H1 (cell line): ENCODE measurements around the gene IREB2. TPM values are rescaled to one million over a fixed set of nuclear protein-coding genes. Genes with fewer than 3 reads are reported as not detected.

Source experiments
- CTCF ChIA-PET: fragments of 300-600 bp; sonication (Branson Sonifier 250); formaldehyde crosslinking; loops from one replicate; lab custom pipeline; 2021; ENCODE audit not compliant: partially characterized antibody; lab: Charles Lee
- POLR2A ChIA-PET: fragments of 300-600 bp; sonication (Branson Sonifier 250); formaldehyde crosslinking; loops from one replicate; lab custom pipeline; 2021; ENCODE audit warnings: inconsistent platforms; ENCODE audit not compliant: partially characterized antibody; lab: Charles Lee
- DNase-seq, 2 experiments: peaks; one replicate each; pipeline versions ENCODE4 v3.0.0 to v3.0.0-alpha.2; 2010 to 2022; ENCODE audit warnings: low spot score in 2 of 2, low read depth in 1 of 2, mixed read lengths in 1 of 2
- FAIRE-seq: peaks from 2 replicates; lab custom pipeline; 2011; peaks lifted over from hg19 to GRCh38; lab: Jason Lieb, UNC
- H2AFZ ChIP-seq: 2 replicates; pipeline ENCODE4 v1.8.1; 2012; ENCODE audit warnings: low read length, inconsistent platforms
- H2AK5ac ChIP-seq: 2 replicates; pipeline ENCODE4 v1.6.1; 2013; ENCODE audit warnings: low read depth, low read length
- H2BK120ac ChIP-seq: replicated peaks from 2 replicates; pipeline ENCODE3; 2013; ENCODE audit warnings: low read depth, low read length, inconsistent platforms
- H2BK12ac ChIP-seq: 2 replicates; pipeline ENCODE4 v1.6.1; 2013; ENCODE audit warnings: low read depth, low read length
- H2BK15ac ChIP-seq: 2 replicates; pipeline ENCODE4 v1.6.1; 2013; ENCODE audit warnings: low read length
- H2BK20ac ChIP-seq: 2 replicates; pipeline ENCODE4 v1.6.1; 2013; ENCODE audit warnings: low read length
- H2BK5ac ChIP-seq: 2 replicates; pipeline ENCODE4 v1.6.1; 2013; ENCODE audit warnings: low read depth, low read length
- H3K14ac ChIP-seq: 2 replicates; pipeline ENCODE4 v1.6.1; 2013; ENCODE audit warnings: inconsistent platforms; ENCODE audit not compliant: insufficient read length
- H3K18ac ChIP-seq: 2 replicates; pipeline ENCODE4 v1.6.1; 2013; ENCODE audit warnings: low read length; ENCODE audit errors: extremely low read depth
- H3K23ac ChIP-seq: 2 replicates; pipeline ENCODE4 v1.6.1; 2013; ENCODE audit warnings: inconsistent platforms; ENCODE audit not compliant: insufficient read length
- H3K23me2 ChIP-seq: 2 replicates; pipeline ENCODE4 v1.6.1; 2013; ENCODE audit warnings: low read depth, low read length
- H3K27ac ChIP-seq: 2 replicates; pipeline ENCODE4 v1.6.1; 2011; ENCODE audit warnings: low read depth, low read length, inconsistent platforms
- H3K27me3 ChIP-seq, 4 experiments: replicated peaks in 1 of 4; 1 replicate in 1 of 4; 2 replicates in 3 of 4; pipeline versions ENCODE4 v1.6.1 to v1.8.1; 2011 to 2013; ENCODE audit warnings: low read length in 3 of 4, mild to moderate bottlenecking in 3 of 4, inconsistent platforms in 2 of 4, mixed read lengths in 2 of 4, moderate library complexity in 1 of 4; ENCODE audit not compliant: control insufficient read depth in 3 of 4, insufficient read depth in 3 of 4; ENCODE audit errors: extremely low read depth in 1 of 4
- H3K36me3 ChIP-seq, 4 experiments: 2 replicates each; pipeline versions ENCODE4 v1.6.1 to v1.8.1; 2011 to 2013; ENCODE audit warnings: mild to moderate bottlenecking in 4 of 4, low read length in 3 of 4, moderate library complexity in 2 of 4, control low read depth in 1 of 4, inconsistent platforms in 1 of 4; ENCODE audit not compliant: insufficient read depth in 4 of 4, control insufficient read depth in 2 of 4
- H3K4ac ChIP-seq: replicated peaks from 2 replicates; pipeline ENCODE3; 2013; ENCODE audit warnings: low read length, low read depth, mixed read lengths, inconsistent platforms; ENCODE audit not compliant: insufficient read length
- H3K4me1 ChIP-seq, 4 experiments: replicated peaks in 1 of 4; 1 replicate in 1 of 4; 2 replicates in 3 of 4; pipeline versions ENCODE4 v1.6.1 to v1.8.1; 2011 to 2013; ENCODE audit warnings: low read length in 3 of 4, inconsistent platforms in 2 of 4, mixed read lengths in 1 of 4; ENCODE audit not compliant: insufficient read depth in 4 of 4, control insufficient read depth in 3 of 4
- H3K4me2 ChIP-seq, 2 experiments: 2 replicates each; pipeline versions ENCODE4 v1.6.1 to v1.8.1; 2011 to 2013; ENCODE audit warnings: low read depth in 2 of 2, low read length in 2 of 2, control low read depth in 1 of 2, inconsistent platforms in 1 of 2, mild to moderate bottlenecking in 1 of 2; ENCODE audit not compliant: insufficient read depth in 1 of 2
- H3K4me3 ChIP-seq, 4 experiments: fragments of 200-600, 300-600 bp in 1 of 4; sonication (generic), shearing (Covaris generic), sonication (Bioruptor Twin) in 1 of 4; 2 replicates each; pipeline versions ENCODE4 v1.5.1 to v1.8.1; 2011 to 2016; ENCODE audit warnings: low read length in 4 of 4, low read depth in 3 of 4, control low read depth in 2 of 4, inconsistent platforms in 2 of 4, mild to moderate bottlenecking in 2 of 4, mixed read lengths in 1 of 4, moderate library complexity in 1 of 4; ENCODE audit not compliant: insufficient read depth in 2 of 4; ENCODE audit errors: extremely low read depth in 1 of 4
- H3K56ac ChIP-seq: replicated peaks from 2 replicates; pipeline ENCODE3; 2013; ENCODE audit warnings: low read depth, mild to moderate bottlenecking, mixed read lengths, low read length, inconsistent platforms; ENCODE audit not compliant: insufficient read length
- H3K79me1 ChIP-seq: 2 replicates; pipeline ENCODE4 v1.6.1; 2013; ENCODE audit warnings: low read depth, low read length, control low read depth
- H3K79me2 ChIP-seq, 2 experiments: 2 replicates each; pipeline versions ENCODE4 v1.6.1 to v1.8.1; 2012 to 2013; ENCODE audit warnings: low read length in 2 of 2, mild to moderate bottlenecking in 2 of 2, inconsistent platforms in 1 of 2; ENCODE audit not compliant: insufficient read depth in 2 of 2, control insufficient read depth in 1 of 2
- H3K9ac ChIP-seq, 4 experiments: replicated peaks in 1 of 4; 1 replicate in 1 of 4; 2 replicates in 3 of 4; pipeline versions ENCODE4 v1.6.1 to v1.8.1; 2011 to 2013; ENCODE audit warnings: low read depth in 3 of 4, low read length in 3 of 4, control low read depth in 2 of 4, mild to moderate bottlenecking in 2 of 4, moderate library complexity in 2 of 4, inconsistent platforms in 1 of 4; ENCODE audit errors: extremely low read depth in 1 of 4
- H3K9me3 ChIP-seq, 2 experiments: 2 replicates each; pipeline versions ENCODE4 v1.6.1 to v1.8.1; 2012 to 2013; ENCODE audit warnings: mild to moderate bottlenecking in 2 of 2, moderate library complexity in 2 of 2, control low read depth in 1 of 2, inconsistent platforms in 1 of 2, low read depth in 1 of 2, low read length in 1 of 2, mixed read lengths in 1 of 2; ENCODE audit not compliant: insufficient read depth in 2 of 2
- H4K20me1 ChIP-seq, 2 experiments: replicated peaks in 1 of 2; 2 replicates each; pipeline versions ENCODE3 to v1.8.1; 2011 to 2013; ENCODE audit warnings: inconsistent platforms in 2 of 2, low read length in 2 of 2, mild to moderate bottlenecking in 1 of 2; ENCODE audit not compliant: insufficient read depth in 2 of 2, control insufficient read depth in 1 of 2
- H4K5ac ChIP-seq: 2 replicates; pipeline ENCODE4 v1.6.1; 2013; ENCODE audit warnings: low read length, low read depth, mixed read lengths, inconsistent platforms; ENCODE audit not compliant: insufficient read length
- H4K8ac ChIP-seq: 2 replicates; pipeline ENCODE4 v1.8.0; 2013; ENCODE audit warnings: mild to moderate bottlenecking, moderate library complexity, low read length, inconsistent platforms; ENCODE audit not compliant: insufficient read depth; ENCODE audit errors: extremely low read depth
- H4K91ac ChIP-seq: replicated peaks from 2 replicates; pipeline ENCODE3; 2013; ENCODE audit warnings: low read length, mixed read lengths, inconsistent platforms; ENCODE audit not compliant: insufficient read length
- NANOG ChIP-seq: IDR thresholded peaks from 2 replicates; pipeline ENCODE4 v1.6.1; 2011; ENCODE audit warnings: low read length, low read depth, mild to moderate bottlenecking, inconsistent platforms; ENCODE audit not compliant: insufficient read depth, poor library complexity, severe bottlenecking
- WGBS, 2 experiments: shearing (Covaris generic) in 1 of 2; methylation state at CpG; one replicate each; pipeline versions ENCODE4 v1.1.6 to v1.1.7; 2013 to 2015; ENCODE audit warnings: low lambda C conversion rate in 2 of 2, mixed read lengths in 2 of 2, inconsistent platforms in 1 of 2, low coverage in 1 of 2, missing lambda C conversion rate in 1 of 2; ENCODE audit not compliant: insufficient replicate concordance in 2 of 2, insufficient coverage in 1 of 2, insufficient read length in 1 of 2; ENCODE audit errors: extremely low coverage in 1 of 2, missing lambda C conversion rate in 1 of 2; 5-methylcytosine and 5-hydroxymethylcytosine counted together
- polyA plus RNA-seq, 7 experiments: library from polyadenylated mRNA; depleted of rRNA in 3 of 7; stranded (reverse) in 5 of 7; unstranded in 2 of 7; fragments of >200 nt in 5 of 7; fragments of 200-250 nt in 2 of 7; gene quantifications; 1 replicate in 5 of 7; 2 replicates in 1 of 7; 4 replicates in 1 of 7; pipeline versions ENCODE4 v1.2.1 to v1.2.3, GENCODE V29; 2011 to 2013; ENCODE audit warnings: missing spikeins in 2 of 7, mixed read lengths in 2 of 7
- total RNA-seq: library from RNA; stranded (reverse); fragmentation: NEBNext Ultra II Directional; extraction: Animal tissue kit (Norgen Biotek cat#: 25700); gene quantifications from 2 replicates; pipeline ENCODE4 v1.2.1, GENCODE V29; 2021

IREB2 gene
- total and polyA plus RNA-seq, 2 of the 8 experiments (the other 6 are each of a cell fraction or from before 2014, with no cell fraction given), result 21.0 to 103 TPM

GRCh38 chr15:78394026-78394425 is 44.0 kb upstream of the IREB2 start:
- Histone ChIP-seq H3K18ac (no peak overlapping the region), H3K27ac (no peak overlapping the region), H3K79me2 (no peaks in the 10 kb centered on the region), H3K23me2 (no peaks in the 10 kb centered on the region), H4K8ac (no peak overlapping the region), H3K9ac (no peak overlapping the region), H2BK120ac (no peak overlapping the region), H3K79me1 (no peaks in the 10 kb centered on the region), H3K4me3 (no peak overlapping the region), H3K4me1 (peaks cover 2 to 32% (median 18%) of the 10 kb centered on the region in 4 experiments), H3K56ac (no peak overlapping the region), H2AFZ (no peak overlapping the region), H3K14ac (no peak overlapping the region), H4K91ac (no peak overlapping the region), H2AK5ac (no peak overlapping the region), H3K4ac (peak overlapping the region; percentile 1), H3K23ac (no peak overlapping the region), H4K5ac (no peak overlapping the region), H2BK5ac (no peak overlapping the region), H3K9me3 (no peaks in the 10 kb centered on the region), H2BK12ac (0 out of 2 replicates have a peak overlapping the region, but pooled peaks have one; percentile 2), H3K36me3 (no peaks in the 10 kb centered on the region), H4K20me1 (no peaks in the 10 kb centered on the region), H2BK15ac (no peak overlapping the region), H2BK20ac (no peak overlapping the region), H3K4me2 (no peak overlapping the region; a peak in 1 of 4 replicates), H3K27me3 (peaks cover 0 to 2% (median 0%) of the 10 kb centered on the region in 4 experiments; a peak in 3 of 7 replicates)
- FAIRE-seq (no peak), DNase-seq (no peak)
- 66% methylated on average over 3 of the region's 3 CpGs; no CpG with 5 or more reads in 1 of the 2 experiments for WGBS, 2 experiments
- CTCF ChIA-PET, result interaction anchor here (0.9 to 9.9 kb wide), 3 partner anchors 20 to 82 kb away, joined by 3 to 240 read pairs (median 104); partner anchors contain the start of gene CRABP1
- POLR2A ChIA-PET, result interaction anchor here (0.6 to 1.7 kb wide), 3 partner anchors 44 to 93 kb away, joined by 3 to 5 read pairs (median 4); partner anchors contain the start of genes CRABP1 and IREB2
- TF ChIP-seq NANOG, result no peak
